Spinal cord (tissue), 10 donors: ENCODE results near the gene TMPRSS6. TPM values are rescaled to one million over a fixed set of nuclear protein-coding genes. Genes with fewer than 3 reads are reported as not detected.

Experiments used
- DNase-seq, 6 donors: peaks; one replicate each; pipeline versions ENCODE4 v3.0.0 to v3.0.0-alpha.2; 2013 to 2015; ENCODE audit warnings: low spot score in 6 of 6, low read depth in 4 of 6
- H3K27ac ChIP-seq: one replicate; pipeline ENCODE4 v1.5.1; 2013; ENCODE audit warnings: low read depth, low read length, control low read depth
- H3K27me3 ChIP-seq: one replicate; pipeline ENCODE4 v1.6.1; 2013; ENCODE audit warnings: low read length; ENCODE audit not compliant: control insufficient read depth, insufficient read depth
- H3K36me3 ChIP-seq: one replicate; pipeline ENCODE4 v1.6.1; 2013; ENCODE audit warnings: low read length; ENCODE audit not compliant: control insufficient read depth, insufficient read depth
- H3K4me1 ChIP-seq: one replicate; pipeline ENCODE4 v1.6.1; 2013; ENCODE audit warnings: low read length; ENCODE audit not compliant: control insufficient read depth, insufficient read depth
- H3K4me3 ChIP-seq: one replicate; pipeline ENCODE4 v1.5.1; 2013; ENCODE audit warnings: low read depth, low read length, control low read depth
- H3K9me3 ChIP-seq: one replicate; pipeline ENCODE4 v1.6.1; 2013; ENCODE audit warnings: low read length; ENCODE audit not compliant: control insufficient read depth, insufficient read depth
- WGBS: methylation state at CpG from one replicate; pipeline ENCODE4 v1.1.5; 2013; ENCODE audit warnings: missing lambda C conversion rate; ENCODE audit not compliant: insufficient coverage; 5-methylcytosine and 5-hydroxymethylcytosine counted together
- polyA plus RNA-seq, 2 donors: library from polyadenylated mRNA; unstranded; fragments of 120-200 nt; gene quantifications; one replicate each; pipeline ENCODE4 v1.2.1, GENCODE V29; 2013; ENCODE audit not compliant: insufficient read length in 2 of 2
- total RNA-seq, 2 donors: library from RNA; depleted of rRNA in 1 of 2; stranded (reverse); fragments of 120-200 nt in 1 of 2; fragments of >200 nt in 1 of 2; gene quantifications; one replicate each; pipeline versions ENCODE4 v1.2.3 to v1.2.4, GENCODE V29; 2013 to 2014
- donor health status: healthy.

The TMPRSS6 gene
- total and polyA plus RNA-seq, 4 donors, result 0.13 to 0.24 (median 0.17) TPM; not detected in 1

GRCh38 chr22:37037669-37038068 is 71.8 kb downstream of the TMPRSS6 start:
- H3K9me3 ChIP-seq, result no peaks in the 10 kb centered on the region

GRCh38 chr22:37036655-37037377 is 72.7 kb downstream of the TMPRSS6 start:
- Histone ChIP-seq H3K4me3 (no peak overlapping the region), H3K27ac (no peak overlapping the region), H3K4me1 (no peaks in the 10 kb centered on the region), H3K27me3 (no peaks in the 10 kb centered on the region), H3K36me3 (peaks cover 4% of the 10 kb centered on the region), H3K9me3 (no peaks in the 10 kb centered on the region)
- no peak for DNase-seq
- WGBS, result 93% methylated on average over 11 of the region's 11 CpGs

More at GRCh38 chr22:37037669-37038068, 71.8 kb downstream of the TMPRSS6 start:
- no peaks in the 10 kb centered on the region for H3K4me1 ChIP-seq
- 49% methylated on average over 11 of the region's 14 CpGs for WGBS
- peaks cover 4% of the 10 kb centered on the region for H3K36me3 ChIP-seq
- no peaks in the 10 kb centered on the region for H3K27me3 ChIP-seq
- H3K4me3 ChIP-seq, result no peak overlapping the region
- no peak for DNase-seq
- no peak overlapping the region for H3K27ac ChIP-seq

- H3K36me3 ChIP-seq, result peaks cover 25% of the 10 kb centered on the region
- 90% methylated on average over 19 of the region's 23 CpGs for WGBS
- no peak for DNase-seq
Measured at GRCh38 chr22:37033605-37034430, 75.7 kb downstream of the TMPRSS6 start.

GRCh38 chr22:37032535-37033460 is 76.7 kb downstream of the TMPRSS6 start:
- Histone ChIP-seq H3K4me1 (no peaks in the 10 kb centered on the region), H3K4me3 (no peak overlapping the region), H3K36me3 (peaks cover 25% of the 10 kb centered on the region), H3K27ac (no peak overlapping the region), H3K27me3 (no peaks in the 10 kb centered on the region), H3K9me3 (no peaks in the 10 kb centered on the region)
- WGBS, result 70% methylated on average over 13 of the region's 18 CpGs
- DNase-seq, result peak in 1 of 6 donors; percentile 23

More at GRCh38 chr22:37033605-37034430, 75.7 kb downstream of the TMPRSS6 start:
- Histone ChIP-seq H3K27ac (no peak overlapping the region), H3K4me1 (no peaks in the 10 kb centered on the region), H3K9me3 (no peaks in the 10 kb centered on the region), H3K4me3 (no peak overlapping the region), H3K27me3 (no peaks in the 10 kb centered on the region)

- Histone ChIP-seq H3K4me3 (no peak overlapping the region), H3K27ac (no peak overlapping the region), H3K27me3 (no peaks in the 10 kb centered on the region), H3K4me1 (no peaks in the 10 kb centered on the region), H3K9me3 (no peaks in the 10 kb centered on the region), H3K36me3 (peaks cover 32% of the 10 kb centered on the region)
- 63% methylated on average over 1 of the region's 2 CpGs for WGBS
- DNase-seq, result no peak
Measured at GRCh38 chr22:37032134-37032534, 77.4 kb downstream of the TMPRSS6 start.

GRCh38 chr22:37030560-37031281 is 78.8 kb downstream of the TMPRSS6 start:
- H3K36me3 ChIP-seq, result peaks cover 46% of the 10 kb centered on the region
- H3K27ac ChIP-seq, result no peak overlapping the region
- no peaks in the 10 kb centered on the region for H3K4me1 ChIP-seq
- DNase-seq, result no peak
- H3K27me3 ChIP-seq, result no peaks in the 10 kb centered on the region
- no peaks in the 10 kb centered on the region for H3K9me3 ChIP-seq
- H3K4me3 ChIP-seq, result no peak overlapping the region
- 68% methylated on average over 14 of the region's 14 CpGs for WGBS

GRCh38 chr22:37028692-37029674 is 80.5 kb downstream of the TMPRSS6 start:
- H3K27me3 ChIP-seq, result no peaks in the 10 kb centered on the region
- no peak overlapping the region for H3K27ac ChIP-seq
- no peaks in the 10 kb centered on the region for H3K9me3 ChIP-seq
- no peaks in the 10 kb centered on the region for H3K4me1 ChIP-seq
- whole genome bisulfite sequencing, result 93% methylated on average over 21 of the region's 22 CpGs
- DNase-seq, result no peak
- H3K4me3 ChIP-seq, result no peak overlapping the region
- peaks cover 63% of the 10 kb centered on the region for H3K36me3 ChIP-seq

- WGBS, result 82% methylated on average over 5 of the region's 7 CpGs
- no peaks in the 10 kb centered on the region for H3K9me3 ChIP-seq
- peaks cover 63% of the 10 kb centered on the region for H3K36me3 ChIP-seq
- no peak for DNase-seq
- no peak overlapping the region for H3K27ac ChIP-seq
- no peaks in the 10 kb centered on the region for H3K27me3 ChIP-seq
- H3K4me3 ChIP-seq, result no peak overlapping the region
- H3K4me1 ChIP-seq, result peaks cover 10% of the 10 kb centered on the region
Measured at GRCh38 chr22:37027556-37027955, 82.0 kb downstream of the TMPRSS6 start.
